GM23248 (cell line): ENCODE results near the gene SPATA31E1.

Source experiments
- EZH2 ChIP-seq: fragments of 200-600 bp; sonication (generic); IDR thresholded peaks from 2 replicates; pipeline ENCODE4 v1.6.1; 2018; ENCODE audit warnings: antibody characterized with exemption, mild to moderate bottlenecking; ENCODE audit not compliant: insufficient read depth, poor library complexity, severe bottlenecking
- EZH2phosphoT487 ChIP-seq: fragments of 200-600 bp; sonication (generic); IDR thresholded peaks from 2 replicates; pipeline ENCODE4 v1.6.1; 2018; ENCODE audit warnings: antibody characterized with exemption, moderate library complexity, mild to moderate bottlenecking, low read depth; ENCODE audit not compliant: insufficient read depth

GRCh38 chr9:87834357-87834756 lies 48.3 kb upstream of the SPATA31E1 start:
- TF ChIP-seq EZH2phosphoT487 (no peak), EZH2 (no peak)
